ENCODE data around the gene SLC22A23. TPM values are rescaled to one million over a fixed set of nuclear protein-coding genes. Genes with fewer than 3 reads are reported as not detected.

The SLC22A23 gene
- total RNA-seq, 2 experiments from 2014 or later, result 0.75 to 0.83 TPM

DNA sequence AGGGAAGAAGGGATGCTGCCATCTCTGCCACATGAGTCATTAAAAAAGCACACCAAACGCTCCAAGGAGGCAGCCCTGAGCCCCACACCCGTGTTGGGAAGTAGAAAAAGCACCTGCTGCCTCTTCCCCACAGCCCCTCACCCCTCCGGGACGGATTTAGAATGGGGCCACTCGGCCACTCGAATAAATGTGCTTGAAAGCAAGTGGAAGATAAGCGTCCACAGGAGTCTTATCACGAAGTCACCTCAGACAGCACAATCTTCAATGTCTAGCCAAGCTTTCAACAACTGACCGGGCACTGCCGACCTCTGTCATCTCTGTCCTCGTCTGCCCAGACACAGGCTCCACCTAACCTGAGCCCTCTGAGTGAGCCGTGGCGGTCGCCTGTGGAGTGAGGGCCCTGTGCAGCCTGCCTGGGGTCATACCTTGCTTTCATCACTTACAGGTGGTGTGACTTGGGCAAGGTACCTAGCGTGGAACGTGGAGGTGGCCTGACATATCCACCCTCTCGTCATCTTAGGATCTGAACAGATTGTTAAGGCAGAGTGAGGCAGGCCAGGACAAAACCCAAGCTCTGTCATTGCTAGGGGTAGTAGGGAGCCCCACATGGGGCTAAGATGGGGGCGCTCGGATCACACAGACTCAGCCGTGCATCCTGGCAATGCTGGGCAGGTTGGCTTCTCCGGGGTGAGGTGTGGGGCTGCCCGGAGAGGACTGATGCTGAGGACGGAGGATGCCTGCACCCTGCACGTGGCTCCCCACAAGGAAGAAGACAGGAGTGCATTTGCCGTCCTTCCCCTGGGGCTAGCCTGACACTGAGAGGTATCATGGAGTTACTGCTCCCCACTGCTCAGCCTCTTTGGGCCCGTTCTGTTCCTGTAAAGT is 163.3 kb downstream of the SLC22A23 start:
- no peaks in the 10 kb centered on the region for H3K9me3 Mint-ChIP-seq

DNA sequence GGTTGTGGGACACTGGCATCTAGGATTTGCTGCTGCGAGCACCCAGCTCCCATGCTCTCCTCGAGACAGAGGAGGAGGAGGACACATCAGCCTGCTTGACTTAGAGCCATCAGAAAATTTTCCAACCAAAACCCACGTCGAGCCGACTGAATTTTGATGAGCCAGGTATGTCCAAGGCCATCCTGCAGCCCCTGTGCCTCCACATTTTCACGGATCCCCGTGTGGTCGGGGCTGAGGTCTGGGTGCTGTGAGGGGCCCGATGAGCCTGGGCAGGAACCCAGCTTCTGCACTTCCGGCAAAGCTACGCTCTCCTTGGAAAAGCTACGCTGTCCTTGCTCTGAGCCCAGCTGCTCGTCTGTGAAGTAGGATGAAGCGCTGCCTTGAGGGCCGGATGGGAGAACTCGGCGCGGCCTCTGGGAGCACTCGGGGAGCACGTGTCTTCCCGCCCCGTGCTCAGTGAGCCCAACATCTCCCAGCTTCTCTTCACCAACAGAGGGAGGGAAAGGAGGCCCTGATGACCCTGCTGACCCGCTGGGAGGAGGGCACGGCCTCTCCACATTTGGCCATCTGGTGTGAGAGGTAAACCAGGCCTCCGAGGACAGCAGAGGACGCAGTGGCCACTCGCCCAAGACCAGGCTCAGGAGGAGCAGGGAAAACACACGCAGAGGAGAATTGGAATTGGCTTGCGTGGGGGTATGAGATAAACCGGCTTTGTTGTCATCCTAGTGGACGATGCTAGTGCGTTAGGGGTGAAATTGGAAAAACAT is 164.2 kb downstream of the SLC22A23 start:
- POLR2A ChIA-PET, result no interaction called here

More for the DNA sequence above, 163.3 kb downstream of the SLC22A23 start:
- Mint-ChIP-seq H3K4me1 (no peaks in the 10 kb centered on the region), H3K27me3 (no peaks in the 10 kb centered on the region), H3K36me3 (ENCODE audit: low read depth) (no peaks in the 10 kb centered on the region), H3K4me3 (no peak overlapping the region), H3K27ac (no peak overlapping the region)
- POLR2A ChIA-PET, result no interaction called here
- DNase-seq, result no peak
- CTCF ChIA-PET, result interaction anchor here (1.1 kb wide), 1 partner anchor 14 kb away, joined by 3 read pairs; no protein-coding TSS in a partner anchor

DNA sequence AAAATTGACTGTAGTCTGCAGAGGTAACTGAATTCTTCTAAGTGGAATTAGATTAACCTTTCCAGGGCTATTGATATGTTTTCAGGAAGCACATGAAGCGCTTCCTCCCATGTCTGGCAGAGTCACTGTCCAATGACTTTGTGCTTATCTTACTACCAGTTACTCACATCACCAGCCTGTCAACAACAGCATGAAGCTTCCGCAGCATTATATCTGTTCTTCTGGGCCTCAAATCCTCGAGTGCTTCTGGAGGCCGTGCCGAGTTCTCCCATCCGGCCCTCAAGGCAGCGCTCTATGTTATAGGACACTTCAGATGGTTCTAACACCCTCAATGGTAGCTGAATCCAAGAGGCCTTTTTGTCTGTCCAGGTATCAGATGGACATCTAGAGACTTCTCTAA is 164.9 kb downstream of the SLC22A23 start:
- no peak overlapping the region for H3K4me3 Mint-ChIP-seq
- POLR2A ChIA-PET, result no interaction called here

More for the DNA sequence above, 164.2 kb downstream of the SLC22A23 start:
- H3K27me3 Mint-ChIP-seq, result no peaks in the 10 kb centered on the region
- H3K9me3 Mint-ChIP-seq, result no peaks in the 10 kb centered on the region
- CTCF ChIA-PET, result interaction anchor here (1.3 kb wide), 1 partner anchor 13 kb away, joined by 3 read pairs; no protein-coding TSS in a partner anchor
- DNase-seq, result no peak
- H3K36me3 Mint-ChIP-seq (ENCODE audit: low read depth), result no peaks in the 10 kb centered on the region
- H3K4me1 Mint-ChIP-seq, result no peaks in the 10 kb centered on the region
- no peak overlapping the region for H3K27ac Mint-ChIP-seq
- no peak overlapping the region for H3K4me3 Mint-ChIP-seq

DNA sequence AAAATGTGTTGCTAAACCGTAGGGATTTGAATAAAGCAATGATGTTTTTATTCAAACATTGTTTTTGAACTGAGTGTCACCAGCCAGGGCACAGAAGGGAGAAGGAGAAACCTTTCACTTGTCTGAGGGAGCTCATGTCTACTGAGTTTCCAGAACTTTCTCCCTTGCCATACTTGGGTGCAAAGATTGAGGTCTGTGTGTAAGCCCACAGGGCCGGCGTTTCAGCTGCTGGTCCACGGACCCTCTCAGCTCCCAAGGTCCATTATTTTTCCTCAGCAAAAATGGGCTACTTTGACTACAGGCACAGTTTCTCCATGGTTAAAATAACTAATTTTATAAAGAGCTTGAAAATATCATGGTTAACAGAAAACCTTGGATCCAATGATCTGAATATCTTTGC is 165.5 kb downstream of the SLC22A23 start:
- no peaks in the 10 kb centered on the region for H3K9me3 Mint-ChIP-seq
- H3K4me3 Mint-ChIP-seq, result no peak overlapping the region
- H3K27me3 Mint-ChIP-seq, result no peaks in the 10 kb centered on the region
- POLR2A ChIA-PET, result no interaction called here
- CTCF ChIA-PET, result interaction anchor here (0.7 to 1.3 kb wide), 2 partner anchors 10 to 12 kb away, joined by 3 read pairs; no protein-coding TSS in a partner anchor
- no peak overlapping the region for H3K27ac Mint-ChIP-seq
- H3K4me1 Mint-ChIP-seq, result no peaks in the 10 kb centered on the region
- no peak for DNase-seq
- no peaks in the 10 kb centered on the region for H3K36me3 Mint-ChIP-seq (ENCODE audit: low read depth)

More for the DNA sequence above, 164.9 kb downstream of the SLC22A23 start:
- CTCF ChIA-PET, result interaction anchor here (0.7 to 1.3 kb wide), 2 partner anchors 10 to 12 kb away, joined by 3 read pairs; no protein-coding TSS in a partner anchor
- H3K27ac Mint-ChIP-seq, result no peak overlapping the region
- no peak for DNase-seq
- H3K9me3 Mint-ChIP-seq, result no peaks in the 10 kb centered on the region
- no peaks in the 10 kb centered on the region for H3K27me3 Mint-ChIP-seq
- H3K4me1 Mint-ChIP-seq, result no peaks in the 10 kb centered on the region
- no peaks in the 10 kb centered on the region for H3K36me3 Mint-ChIP-seq (ENCODE audit: low read depth)

DNA sequence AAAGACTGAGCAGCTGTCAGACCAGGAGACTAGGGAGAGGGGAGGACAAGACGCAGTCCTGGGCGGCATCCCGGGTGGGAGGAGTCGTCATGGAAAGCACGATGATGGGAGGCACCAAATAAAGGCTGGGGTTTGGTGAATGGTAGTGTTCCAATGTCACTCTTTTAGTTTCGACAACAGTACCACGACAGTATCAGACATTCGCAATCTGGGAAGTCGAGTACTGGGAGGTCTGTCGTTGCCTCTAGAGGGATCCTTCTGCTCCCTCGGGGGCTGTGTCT is 166.0 kb downstream of the SLC22A23 start:
- Mint-ChIP-seq H3K27me3 (no peaks in the 10 kb centered on the region), H3K4me1 (no peaks in the 10 kb centered on the region), H3K4me3 (no peak overlapping the region), H3K9me3 (no peaks in the 10 kb centered on the region), H3K36me3 (ENCODE audit: low read depth) (no peaks in the 10 kb centered on the region), H3K27ac (no peak overlapping the region)
- ChIA-PET POLR2A (no interaction called here), CTCF (no interaction called here)
- no peak for DNase-seq

DNA sequence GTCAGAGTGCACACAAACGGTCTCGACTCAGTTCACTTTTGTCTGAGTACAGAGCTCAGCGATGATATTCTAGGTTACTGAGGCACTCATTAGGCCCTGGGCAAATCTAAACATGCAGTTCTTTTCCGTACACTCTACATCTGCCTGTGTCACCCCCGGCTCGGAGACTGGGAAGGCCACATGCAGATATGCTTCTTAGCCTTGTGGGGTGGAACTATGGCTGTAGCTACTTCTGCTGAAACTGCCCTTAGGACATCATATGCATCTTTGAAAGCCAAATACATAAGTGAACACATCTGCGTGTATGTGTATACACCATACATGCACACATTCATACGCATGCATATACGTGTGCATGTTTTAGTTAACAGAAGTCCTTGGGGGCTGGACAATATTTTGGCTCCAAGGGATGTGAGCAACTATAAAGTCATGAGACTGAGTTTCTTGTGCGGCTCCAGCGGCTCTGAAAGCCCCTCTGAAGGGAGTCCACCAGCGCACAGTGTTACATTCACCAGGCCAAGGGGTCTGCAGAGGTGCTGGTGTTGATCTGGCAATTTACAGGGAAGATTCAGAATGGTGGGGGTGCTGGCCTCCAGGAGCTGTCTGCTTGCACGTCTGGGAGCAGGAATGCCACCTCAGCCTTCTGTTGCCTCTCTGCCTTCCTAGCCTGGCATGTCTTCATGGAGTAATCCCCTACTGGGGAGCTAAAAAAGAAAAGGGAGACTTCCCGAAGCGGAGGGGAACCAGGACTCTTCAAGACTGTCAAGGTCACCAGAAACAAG is 166.5 kb downstream of the SLC22A23 start:
- Mint-ChIP-seq H3K27ac (no peak overlapping the region), H3K27me3 (no peaks in the 10 kb centered on the region), H3K4me1 (no peaks in the 10 kb centered on the region), H3K9me3 (no peaks in the 10 kb centered on the region), H3K36me3 (ENCODE audit: low read depth) (no peaks in the 10 kb centered on the region), H3K4me3 (no peak overlapping the region)
- DNase-seq, result no peak
- ChIA-PET POLR2A (no interaction called here), CTCF (interaction anchor here (0.6 kb wide), 1 partner anchor 32 kb away, joined by 4 read pairs; no protein-coding TSS in a partner anchor)

DNA sequence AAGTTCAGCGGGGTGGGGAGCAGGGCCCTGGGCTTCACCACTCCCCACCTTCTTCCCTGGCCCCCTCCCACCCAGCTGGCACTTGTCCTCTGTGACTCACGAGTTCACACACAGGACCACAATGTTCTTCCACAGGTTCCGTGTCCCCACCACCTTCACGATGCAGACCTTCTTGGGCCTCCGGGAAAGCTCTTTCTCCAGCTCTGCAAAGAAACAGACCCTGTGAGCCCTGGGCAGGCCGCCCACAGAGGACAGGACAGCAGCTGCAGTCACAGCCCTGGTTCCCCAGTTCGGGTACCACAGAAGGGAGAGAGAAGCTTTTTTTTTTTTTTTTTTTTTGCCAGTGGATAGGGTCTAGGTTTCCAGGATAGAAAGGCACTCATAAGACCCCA is 167.2 kb downstream of the SLC22A23 start:
- Mint-ChIP-seq H3K36me3 (ENCODE audit: low read depth) (no peaks in the 10 kb centered on the region), H3K27ac (no peak overlapping the region), H3K4me3 (no peak overlapping the region), H3K27me3 (no peaks in the 10 kb centered on the region), H3K9me3 (no peaks in the 10 kb centered on the region), H3K4me1 (no peaks in the 10 kb centered on the region)
- ChIA-PET POLR2A (no interaction called here), CTCF (interaction anchor here (0.5 to 0.6 kb wide), 3 partner anchors 32 to 789 kb away, joined by 3 to 4 read pairs (median 3); no protein-coding TSS in a partner anchor)
- no peak for DNase-seq

DNA sequence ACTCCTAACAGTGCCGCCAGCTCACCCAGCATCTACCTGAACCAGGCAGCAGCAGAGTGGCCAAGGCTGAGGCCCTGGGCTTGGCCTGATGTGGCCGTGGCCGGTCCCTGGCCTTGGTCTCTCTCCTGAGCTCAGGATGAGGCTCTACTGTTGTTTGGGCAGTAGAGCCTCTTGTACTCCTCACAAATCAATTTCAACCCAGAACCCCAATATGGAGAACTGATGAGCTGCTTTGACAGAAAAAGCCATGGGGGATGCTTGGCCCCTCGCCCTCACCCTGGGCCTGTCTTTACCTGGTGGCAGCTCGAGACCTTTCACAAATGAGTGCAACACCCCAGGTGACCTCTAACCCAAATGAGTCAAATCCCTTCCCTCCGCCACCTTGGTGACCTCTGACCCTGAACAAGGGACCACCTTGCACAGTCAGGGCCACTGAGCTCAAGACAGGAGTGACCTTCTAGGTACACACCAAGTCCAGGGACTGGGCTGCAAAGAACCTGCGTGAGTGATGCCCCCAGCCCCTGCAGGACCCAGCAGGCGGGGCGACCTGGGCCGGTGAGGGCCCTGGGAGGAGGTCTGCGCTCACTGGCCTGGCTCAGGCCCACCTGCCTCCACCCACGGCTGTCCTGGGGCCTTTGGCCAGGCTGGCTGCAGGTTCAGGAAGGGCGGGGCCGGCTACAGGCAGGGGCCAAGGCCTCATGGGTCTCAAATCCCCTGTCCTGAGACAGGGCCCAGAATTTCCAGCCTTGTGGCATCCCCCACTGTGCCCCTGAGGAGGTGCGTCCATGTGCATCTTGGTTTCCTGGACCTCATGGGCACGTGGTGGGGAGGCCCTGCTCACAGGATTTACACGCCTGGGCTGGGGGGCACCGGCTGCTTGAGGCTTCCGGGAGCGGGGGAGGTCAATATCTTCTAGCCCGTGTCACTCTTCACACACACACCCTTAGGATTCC is 167.9 kb downstream of the SLC22A23 start:
- POLR2A ChIA-PET, result no interaction called here
- Mint-ChIP-seq H3K27me3 (no peaks in the 10 kb centered on the region), H3K9me3 (no peaks in the 10 kb centered on the region), H3K36me3 (ENCODE audit: low read depth) (no peaks in the 10 kb centered on the region), H3K4me3 (no peak overlapping the region), H3K4me1 (no peaks in the 10 kb centered on the region), H3K27ac (no peak overlapping the region)
- no peak for DNase-seq
- CTCF ChIA-PET, result interaction anchor here (0.5 to 1.3 kb wide), 3 partner anchors 141 to 788 kb away, joined by 3 read pairs; no protein-coding TSS in a partner anchor

DNA sequence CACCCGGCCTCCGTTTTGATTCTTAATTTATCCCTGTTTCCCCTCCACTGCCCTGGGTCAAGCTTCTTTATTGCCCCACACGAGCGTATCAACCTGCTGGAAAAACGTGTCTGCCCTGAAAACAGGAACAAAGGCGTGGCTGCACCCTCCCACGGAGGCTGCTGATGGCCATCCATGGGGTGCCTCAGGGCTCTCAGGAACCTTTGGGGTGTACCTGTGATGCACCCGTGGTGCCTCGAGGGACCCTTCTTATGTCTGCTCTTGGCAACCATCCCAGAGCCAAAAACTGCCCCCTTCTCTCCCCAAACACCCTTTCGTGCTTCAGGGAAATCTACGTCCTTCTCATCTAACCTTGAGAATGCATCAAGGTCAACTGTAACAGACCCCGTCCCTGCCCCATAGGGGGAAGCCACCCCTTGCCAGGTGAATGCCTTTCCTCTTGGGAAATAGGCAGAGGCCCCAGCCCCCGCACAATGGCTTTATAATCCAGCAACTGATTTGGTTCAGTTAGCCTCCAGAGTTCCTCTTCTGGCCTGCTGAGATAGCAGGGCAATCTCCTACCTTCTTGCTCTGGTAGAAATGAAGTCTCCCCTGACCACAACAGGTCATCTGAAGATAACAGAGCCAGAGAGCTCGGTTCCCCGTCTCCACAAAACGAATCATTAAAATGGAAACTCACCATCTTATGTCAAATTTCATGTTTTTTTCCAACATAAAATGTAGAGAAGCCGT is 168.7 kb downstream of the SLC22A23 start:
- ChIA-PET POLR2A (no interaction called here), CTCF (interaction anchor here (1.3 kb wide), 1 partner anchor 445 kb away, joined by 3 read pairs; no protein-coding TSS in a partner anchor)
- H3K9me3 Mint-ChIP-seq, result no peaks in the 10 kb centered on the region

DNA sequence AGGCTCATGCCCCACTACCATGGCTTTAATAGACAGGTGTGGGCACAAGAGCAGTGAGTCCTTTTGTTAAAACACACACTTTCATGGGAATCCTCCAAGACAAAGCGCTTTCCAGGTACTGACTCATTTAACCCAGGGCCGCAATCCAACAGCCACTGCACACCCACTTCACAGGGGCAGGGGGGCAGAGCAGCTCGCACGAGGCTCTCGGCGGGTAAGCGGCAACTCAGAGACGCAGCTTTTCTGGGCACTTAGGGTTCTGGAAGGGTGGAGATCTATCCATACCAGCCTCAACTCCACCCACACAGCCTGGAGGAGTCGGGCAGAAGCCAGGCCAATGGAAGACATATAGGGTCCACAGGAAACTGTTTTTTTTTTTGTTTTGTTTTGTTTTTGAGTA is 169.5 kb downstream of the SLC22A23 start:
- no peak for DNase-seq
- H3K4me3 Mint-ChIP-seq, result no peak overlapping the region
- H3K27me3 Mint-ChIP-seq, result no peaks in the 10 kb centered on the region
- H3K9me3 Mint-ChIP-seq, result no peaks in the 10 kb centered on the region
- CTCF ChIA-PET, result no interaction called here
- H3K4me1 Mint-ChIP-seq, result no peaks in the 10 kb centered on the region
- no peak overlapping the region for H3K27ac Mint-ChIP-seq
- POLR2A ChIA-PET, result no interaction called here
- no peaks in the 10 kb centered on the region for H3K36me3 Mint-ChIP-seq (ENCODE audit: low read depth)

More for the DNA sequence above, 168.7 kb downstream of the SLC22A23 start:
- Mint-ChIP-seq H3K27ac (no peak overlapping the region), H3K36me3 (ENCODE audit: low read depth) (no peaks in the 10 kb centered on the region), H3K27me3 (no peaks in the 10 kb centered on the region), H3K4me1 (no peaks in the 10 kb centered on the region), H3K4me3 (no peak overlapping the region)
- no peak for DNase-seq

DNA sequence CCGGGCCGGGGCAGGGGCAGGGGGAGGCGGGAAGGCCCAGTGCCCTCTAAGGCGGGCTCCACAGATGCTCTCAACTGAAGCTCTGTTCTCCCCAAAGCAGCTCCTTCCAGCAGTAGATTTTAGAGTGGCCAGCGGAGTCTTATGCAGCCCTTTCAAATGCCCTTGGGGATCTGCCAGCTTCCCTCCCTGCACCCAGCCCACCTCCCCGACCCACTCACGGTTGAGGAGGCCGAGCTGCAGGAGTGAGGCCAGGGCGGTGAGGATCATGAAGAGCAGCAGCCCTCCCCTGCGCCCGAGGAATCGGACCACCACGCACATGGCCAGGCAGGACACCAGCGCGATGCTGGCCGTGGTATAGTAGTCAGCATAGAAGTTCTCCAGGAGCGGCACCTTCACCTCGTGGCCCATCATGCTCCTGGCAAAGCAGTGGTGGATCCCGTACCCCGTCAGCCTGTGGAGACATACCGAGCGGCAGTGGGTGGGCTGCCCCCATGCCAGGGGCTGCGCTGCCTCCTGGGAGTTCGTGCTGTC is 170.1 kb downstream of the SLC22A23 start:
- H3K27ac Mint-ChIP-seq, result no peak overlapping the region
- DNase-seq, result no peak
- ChIA-PET POLR2A (no interaction called here), CTCF (interaction anchor here (1.5 kb wide), 1 partner anchor 446 kb away, joined by 3 read pairs; no protein-coding TSS in a partner anchor)
- no peaks in the 10 kb centered on the region for H3K4me1 Mint-ChIP-seq
- no peaks in the 10 kb centered on the region for H3K9me3 Mint-ChIP-seq
- no peaks in the 10 kb centered on the region for H3K27me3 Mint-ChIP-seq
- no peaks in the 10 kb centered on the region for H3K36me3 Mint-ChIP-seq (ENCODE audit: low read depth)
- no peak overlapping the region for H3K4me3 Mint-ChIP-seq
